ENCODE data around the gene DDI2.

GRCh38 chr1:15669074-15669473, 51.8 kb downstream of the DDI2 start:
- TF ChIP-seq, protein P1, sequence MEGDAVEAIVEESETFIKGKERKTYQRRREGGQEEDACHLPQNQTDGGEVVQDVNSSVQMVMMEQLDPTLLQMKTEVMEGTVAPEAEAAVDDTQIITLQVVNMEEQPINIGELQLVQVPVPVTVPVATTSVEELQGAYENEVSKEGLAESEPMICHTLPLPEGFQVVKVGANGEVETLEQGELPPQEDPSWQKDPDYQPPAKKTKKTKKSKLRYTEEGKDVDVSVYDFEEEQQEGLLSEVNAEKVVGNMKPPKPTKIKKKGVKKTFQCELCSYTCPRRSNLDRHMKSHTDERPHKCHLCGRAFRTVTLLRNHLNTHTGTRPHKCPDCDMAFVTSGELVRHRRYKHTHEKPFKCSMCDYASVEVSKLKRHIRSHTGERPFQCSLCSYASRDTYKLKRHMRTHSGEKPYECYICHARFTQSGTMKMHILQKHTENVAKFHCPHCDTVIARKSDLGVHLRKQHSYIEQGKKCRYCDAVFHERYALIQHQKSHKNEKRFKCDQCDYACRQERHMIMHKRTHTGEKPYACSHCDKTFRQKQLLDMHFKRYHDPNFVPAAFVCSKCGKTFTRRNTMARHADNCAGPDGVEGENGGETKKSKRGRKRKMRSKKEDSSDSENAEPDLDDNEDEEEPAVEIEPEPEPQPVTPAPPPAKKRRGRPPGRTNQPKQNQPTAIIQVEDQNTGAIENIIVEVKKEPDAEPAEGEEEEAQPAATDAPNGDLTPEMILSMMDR (IDR thresholded peaks at IDR 0.05; ENCODE audit: poor library complexity), result no peak
- TF ChIP-seq EZH2 (IDR thresholded peaks at IDR 0.05; ENCODE audit: borderline replicate concordance) (no peak), EZH2phosphoT487 (IDR thresholded peaks at IDR 0.05; ENCODE audit: low read depth, severe bottlenecking, unreplicated experiment) (no peak)
